Measurements from ENCODE around the gene ERLEC1. TPM values are rescaled to one million over a fixed set of nuclear protein-coding genes. Genes with fewer than 3 reads are reported as not detected.
A peak's percentile ranks its signal among the peaks of the same experiment; 100 is the strongest.

Gene ERLEC1
- total RNA-seq, 6 donors from 2014 or later: 50.7 to 200 (median 143) TPM

- 71 to 78% methylated on average over 3 of the region's 3 CpGs for WGBS, 2 donors
- H3K27me3 ChIP-seq: no peaks in the 10 kb centered on the region
- no peaks in the 10 kb centered on the region for H3K4me1 ChIP-seq
- DNase-seq (no peak), ATAC-seq (ENCODE audit: low FRiP score in 2 of 2) (no peak)
- TF ChIP-seq POLR2A (IDR thresholded peaks at IDR 0.05): no peak
- TF ChIP-seq CTCF (IDR thresholded peaks at IDR 0.05): no peak
- TF ChIP-seq POLR2AphosphoS5 (IDR thresholded peaks at IDR 0.05): no peak
- TF ChIP-seq EP300 (IDR thresholded peaks at IDR 0.05): no peak
- no peak overlapping the region for H3K4me3 ChIP-seq
- H3K36me3 ChIP-seq: peaks cover 6 to 59% (median 34%) of the 10 kb centered on the region in 4 donors
- H3K27ac ChIP-seq: no peak overlapping the region
- H3K9me3 ChIP-seq: no peaks in the 10 kb centered on the region
Measured at GRCh38 chr2:53818854-53819435, 32.1 kb downstream of the ERLEC1 start.

GRCh38 chr2:53819634-53820033 is 32.8 kb downstream of the ERLEC1 start:
- Histone ChIP-seq H3K27me3 (no peaks in the 10 kb centered on the region), H3K27ac (no peak overlapping the region), H3K4me3 (no peak overlapping the region), H3K36me3 (peaks cover 6 to 52% (median 32%) of the 10 kb centered on the region in 4 donors), H3K4me1 (no peaks in the 10 kb centered on the region), H3K9me3 (no peaks in the 10 kb centered on the region)
- ATAC-seq (ENCODE audit: low FRiP score in 2 of 2) (no peak), DNase-seq (no peak)
- 86 to 87% methylated on average over 4 of the region's 4 CpGs for WGBS, 2 donors
- no peak for TF ChIP-seq CTCF (IDR thresholded peaks at IDR 0.05)
- no peak for TF ChIP-seq POLR2A (IDR thresholded peaks at IDR 0.05)
- TF ChIP-seq POLR2AphosphoS5 (IDR thresholded peaks at IDR 0.05): no peak
- TF ChIP-seq EP300 (IDR thresholded peaks at IDR 0.05): no peak

- no peak for ATAC-seq (ENCODE audit: low FRiP score in 2 of 2)
- WGBS, 2 donors: 92% methylated on average over 9 of the region's 9 CpGs
- H3K4me1 ChIP-seq: no peaks in the 10 kb centered on the region
Measured at GRCh38 chr2:53820048-53820447, 33.2 kb downstream of the ERLEC1 start.

GRCh38 chr2:53820711-53821110 is 33.9 kb downstream of the ERLEC1 start:
- Histone ChIP-seq H3K27ac (no peak overlapping the region), H3K36me3 (peaks cover 6 to 42% (median 31%) of the 10 kb centered on the region in 4 donors), H3K4me3 (no peak overlapping the region), H3K27me3 (no peaks in the 10 kb centered on the region), H3K9me3 (no peaks in the 10 kb centered on the region), H3K4me1 (no peaks in the 10 kb centered on the region)
- no peak for DNase-seq
- ATAC-seq (ENCODE audit: low FRiP score in 2 of 2): peak in 1 of 2 donors; percentile 49
- WGBS, 2 donors: 84 to 86% methylated on average over 4 of the region's 4 CpGs
- TF ChIP-seq POLR2A (IDR thresholded peaks at IDR 0.05) (no peak), POLR2AphosphoS5 (IDR thresholded peaks at IDR 0.05) (no peak), CTCF (IDR thresholded peaks at IDR 0.05) (no peak), EP300 (IDR thresholded peaks at IDR 0.05) (no peak)

More at GRCh38 chr2:53820048-53820447, 33.2 kb downstream of the ERLEC1 start:
- Histone ChIP-seq H3K4me3 (no peak overlapping the region), H3K36me3 (peaks cover 6 to 48% (median 32%) of the 10 kb centered on the region in 4 donors), H3K27me3 (no peaks in the 10 kb centered on the region), H3K9me3 (no peaks in the 10 kb centered on the region), H3K27ac (no peak overlapping the region)
- no peak for DNase-seq
- no peak for TF ChIP-seq CTCF (IDR thresholded peaks at IDR 0.05)
- TF ChIP-seq POLR2AphosphoS5 (IDR thresholded peaks at IDR 0.05): no peak

GRCh38 chr2:53821810-53822209 is 35.0 kb downstream of the ERLEC1 start:
- ATAC-seq (ENCODE audit: low FRiP score in 2 of 2) (no peak), DNase-seq (no peak)
- Histone ChIP-seq H3K27ac (no peak overlapping the region), H3K27me3 (no peaks in the 10 kb centered on the region), H3K36me3 (peaks cover 6 to 31% (median 21%) of the 10 kb centered on the region in 4 donors), H3K4me3 (no peak overlapping the region), H3K4me1 (no peaks in the 10 kb centered on the region), H3K9me3 (no peaks in the 10 kb centered on the region)
- no peak for TF ChIP-seq POLR2AphosphoS5 (IDR thresholded peaks at IDR 0.05)
- no peak for TF ChIP-seq POLR2A (IDR thresholded peaks at IDR 0.05)
- no peak for TF ChIP-seq CTCF (IDR thresholded peaks at IDR 0.05)
- no peak for TF ChIP-seq EP300 (IDR thresholded peaks at IDR 0.05)
- 89 to 90% methylated on average over 6 of the region's 6 CpGs for WGBS, 2 donors

Measured in upper lobe of left lung (tissue), 6 donors.